Measurements from ENCODE around the gene ANG. TPM values are rescaled to one million over a fixed set of nuclear protein-coding genes. Genes with fewer than 3 reads are reported as not detected.

The ANG gene
- total and polyA plus RNA-seq, 2 of the 8 experiments (the other 6 are each of a cell fraction or from before 2014, with no cell fraction given) = 2.2 to 4.6 TPM

GRCh38 chr14:20730891-20731290, 42.3 kb downstream of the ANG start:
- Histone ChIP-seq H3K79me2 (ENCODE audit: control insufficient read depth in 1 of 2, insufficient read depth in 2 of 2, low read length in 2 of 2) (no peaks in the 10 kb centered on the region), H3K4me3 (ENCODE audit: extremely low read depth in 1 of 4, insufficient read depth in 2 of 4, low read depth in 3 of 4, low read length in 4 of 4) (no peak overlapping the region), H3K4ac (replicated peaks; ENCODE audit: insufficient read length, low read depth, low read length) (no peak overlapping the region), H3K9me3 (ENCODE audit: insufficient read depth in 2 of 2, low read depth in 1 of 2, low read length in 1 of 2) (no peaks in the 10 kb centered on the region), H4K5ac (ENCODE audit: insufficient read length, low read depth, low read length) (no peak overlapping the region), H2BK5ac (ENCODE audit: low read depth, low read length) (no peak overlapping the region), H3K4me1 (replicated peaks in 1 of 4; ENCODE audit: control insufficient read depth in 3 of 4, insufficient read depth in 4 of 4, low read length in 3 of 4) (no peaks in the 10 kb centered on the region), H3K23ac (ENCODE audit: insufficient read length) (no peak overlapping the region), H3K27me3 (replicated peaks in 1 of 4; ENCODE audit: control insufficient read depth in 3 of 4, extremely low read depth in 1 of 4, insufficient read depth in 3 of 4, low read length in 3 of 4) (no peaks in the 10 kb centered on the region), H3K4me2 (ENCODE audit: insufficient read depth in 1 of 2, low read depth in 2 of 2, low read length in 2 of 2) (no peak overlapping the region), H3K79me1 (ENCODE audit: low read depth, low read length) (no peaks in the 10 kb centered on the region), H3K23me2 (ENCODE audit: low read depth, low read length) (no peaks in the 10 kb centered on the region; the same call in 1 of the 2 replicates), H3K18ac (ENCODE audit: extremely low read depth, low read length) (no peak overlapping the region), H2BK20ac (ENCODE audit: low read length) (no peak overlapping the region), H2AFZ (ENCODE audit: low read length) (no peak overlapping the region), H4K8ac (ENCODE audit: extremely low read depth, insufficient read depth, low read length) (no peak overlapping the region), H2BK120ac (replicated peaks; ENCODE audit: low read depth, low read length) (no peak overlapping the region), H3K14ac (ENCODE audit: insufficient read length) (no peak overlapping the region), H2BK15ac (ENCODE audit: low read length) (no peak overlapping the region), H3K9ac (replicated peaks in 1 of 4; ENCODE audit: extremely low read depth in 1 of 4, low read depth in 3 of 4, low read length in 3 of 4) (no peak overlapping the region), H3K36me3 (ENCODE audit: control insufficient read depth in 2 of 4, insufficient read depth in 4 of 4, low read length in 3 of 4) (no peaks in the 10 kb centered on the region), H4K91ac (replicated peaks; ENCODE audit: insufficient read length, low read length) (no peak overlapping the region), H4K20me1 (replicated peaks in 1 of 2; ENCODE audit: control insufficient read depth in 1 of 2, insufficient read depth in 2 of 2, low read length in 2 of 2) (no peaks in the 10 kb centered on the region), H3K27ac (ENCODE audit: low read depth, low read length) (no peak overlapping the region), H3K56ac (replicated peaks; ENCODE audit: insufficient read length, low read depth, low read length) (no peak overlapping the region), H2BK12ac (ENCODE audit: low read depth, low read length) (no peak overlapping the region), H2AK5ac (ENCODE audit: low read depth, low read length) (no peak overlapping the region)
- ChIA-PET POLR2A (ENCODE audit: partially characterized antibody) (no interaction called here), CTCF (ENCODE audit: partially characterized antibody) (interaction anchor here (1.0 to 1.3 kb wide), 4 partner anchors 9 to 142 kb away, joined by 3 to 5 read pairs (median 3); no protein-coding TSS in a partner anchor)
- 89% methylated on average over 6 of the region's 6 CpGs; no CpG with 5 or more reads in 1 of the 2 experiments for WGBS, 2 experiments (ENCODE audit: extremely low coverage in 1 of 2, insufficient coverage in 1 of 2, insufficient read length in 1 of 2, insufficient replicate concordance in 2 of 2, low coverage in 1 of 2, low lambda C conversion rate in 2 of 2, missing lambda C conversion rate in 1 of 2)
- DNase-seq (ENCODE audit: low read depth in 1 of 2, low spot score in 2 of 2) (no peak), FAIRE-seq (no peak)
- TF ChIP-seq HDAC2 (IDR thresholded peaks at IDR 0.05; ENCODE audit: borderline replicate concordance in 1 of 2, low read depth in 2 of 2, low read length in 2 of 2) = no peak
- TF ChIP-seq SUZ12 (IDR thresholded peaks at IDR 0.05; ENCODE audit: low read length) = no peak
- no peak for TF ChIP-seq BCL11A (IDR thresholded peaks at IDR 0.05; ENCODE audit: low read depth in 2 of 2, low read length in 2 of 2)
- no peak for TF ChIP-seq POLR2AphosphoS5 (IDR thresholded peaks at IDR 0.05; ENCODE audit: low read depth, low read length)
- no peak for TF ChIP-seq KDM1A (IDR thresholded peaks at IDR 0.05; ENCODE audit: borderline replicate concordance, low read length)
- no peak for TF ChIP-seq TAF1 (IDR thresholded peaks at IDR 0.05; ENCODE audit: low read depth, low read length)
- no peak for TF ChIP-seq TCF12 (IDR thresholded peaks at IDR 0.05; ENCODE audit: low read depth, low read length)
- TF ChIP-seq RBBP5 (IDR thresholded peaks at IDR 0.05; ENCODE audit: borderline replicate concordance, low read depth, low read length) = no peak
- TF ChIP-seq SP2 (IDR thresholded peaks at IDR 0.05; ENCODE audit: low read length) = no peak
- TF ChIP-seq NANOG (IDR thresholded peaks at IDR 0.05; ENCODE audit: insufficient read depth, low read depth, low read length, poor library complexity, severe bottlenecking) = no peak
- no peak for TF ChIP-seq E2F6 (IDR thresholded peaks at IDR 0.05)
- no peak for TF ChIP-seq BRCA1 (IDR thresholded peaks at IDR 0.05; ENCODE audit: low read depth, low read length)
